Cardiac septum (tissue), 1 donor: ENCODE results near the gene COA8. TPM values are rescaled to one million over a fixed set of nuclear protein-coding genes. Genes with fewer than 3 reads are reported as not detected.

Experiments
- DNase-seq: peaks from one replicate; pipeline ENCODE4 v3.0.0-alpha.2; 2020; ENCODE audit warnings: low spot score
- intact Hi-C: fragments of 100-400 bp; cut with DNase I; formaldehyde crosslinking; loops from one replicate; pipeline ENCODE4 v1.14.0; 2022
- total RNA-seq: library from RNA; stranded (reverse); fragmentation: NEBNext Ultra II Directional; extraction: Animal tissue kit (Norgen Biotek cat#: 25700); gene quantifications from one replicate; pipeline ENCODE4 v1.2.1, GENCODE V29; 2021
- donor health status: DM: no; HTN: no; CAD: no.

Gene COA8
- total RNA-seq, 1 donor from 2014 or later: 43.8 TPM

- DNase-seq: no peak
- intact Hi-C loops: loop anchor here (2.0 kb wide), 1 partner anchor 27 kb away; no protein-coding TSS in a partner anchor
Measured at GRCh38 chr14:103545915-103546651, 16.7 kb upstream of the COA8 start.

DNA sequence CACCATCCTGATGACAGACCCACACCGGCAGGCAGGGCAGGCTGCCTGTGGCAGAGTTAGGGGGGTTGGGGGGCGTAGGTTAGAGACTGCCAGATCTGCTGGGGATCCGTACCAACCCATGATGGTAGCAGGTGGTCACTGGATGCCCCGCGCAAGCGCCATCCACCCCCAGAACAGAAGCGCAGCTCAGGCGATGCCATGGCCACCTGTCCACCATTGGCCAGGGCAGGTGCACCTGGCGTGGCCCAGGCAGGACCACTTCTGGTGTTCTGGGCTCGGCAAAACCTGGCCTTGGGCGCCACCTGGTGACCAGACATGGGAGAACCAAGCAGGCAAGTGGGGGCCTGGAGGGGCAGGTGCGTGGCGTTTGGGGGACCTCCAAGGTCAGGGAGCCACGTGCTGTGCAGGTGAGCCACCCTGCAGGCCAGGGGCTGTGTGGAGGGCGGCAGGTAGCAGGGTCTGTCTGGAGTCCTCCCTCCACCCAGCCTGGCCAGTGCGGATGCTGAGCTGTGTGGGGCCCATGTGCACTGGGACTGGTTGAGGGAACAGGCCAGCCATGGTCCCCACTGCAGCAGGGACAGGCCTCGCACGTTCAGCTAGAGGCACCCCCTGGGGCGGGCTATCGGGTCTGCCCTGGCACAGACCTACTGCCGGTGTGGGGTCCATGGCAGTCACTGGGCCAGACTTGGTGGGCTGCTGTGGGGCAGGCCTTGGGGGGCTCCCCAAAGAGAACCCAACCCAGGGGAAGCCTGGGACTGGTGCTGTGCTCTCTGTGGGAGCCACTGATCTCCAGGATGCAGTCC is 15.9 kb upstream of the COA8 start:
- intact Hi-C loops: loop anchor here (2.0 kb wide), 1 partner anchor 28 kb away; no protein-coding TSS in a partner anchor
- DNase-seq: peak; percentile 90

DNA sequence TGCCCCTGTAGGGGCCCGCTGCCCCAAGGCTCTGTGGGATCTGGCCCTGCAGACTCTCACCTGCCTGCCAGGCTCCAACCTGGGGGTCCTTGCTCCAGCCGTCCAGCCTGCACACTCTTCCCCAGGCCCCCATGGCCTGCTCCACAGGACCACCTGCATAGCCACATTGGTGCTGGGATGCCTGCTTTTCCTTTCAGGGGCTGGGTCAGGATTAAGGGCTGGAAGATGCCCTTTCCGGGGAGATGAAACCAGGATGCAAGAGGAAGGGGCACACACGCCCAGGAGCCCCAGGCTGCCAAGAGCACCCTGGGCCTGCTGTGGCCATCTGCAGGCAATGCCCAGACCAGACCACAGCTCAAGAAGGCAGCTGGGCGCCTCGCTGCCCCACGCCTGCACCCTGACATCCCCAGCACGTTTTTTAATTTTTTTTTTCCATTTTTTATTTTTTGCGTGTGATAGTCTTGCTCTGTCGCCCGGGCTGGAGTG is 15.3 kb upstream of the COA8 start:
- peak; percentile 74 for DNase-seq
- intact Hi-C loops: loop anchor here (2.0 kb wide), 1 partner anchor 29 kb away; no protein-coding TSS in a partner anchor

GRCh38 chr14:103547941-103548462 is 14.8 kb upstream of the COA8 start:
- intact Hi-C loops: loop anchor here (1.0 to 2.0 kb wide), 2 partner anchors 29 to 48 kb away; no protein-coding TSS in a partner anchor
- no peak for DNase-seq

GRCh38 chr14:103548463-103549351 is 14.1 kb upstream of the COA8 start:
- DNase-seq: peak; percentile 66
- intact Hi-C loops: loop anchor here (1.0 kb wide), 1 partner anchor 48 kb away; no protein-coding TSS in a partner anchor

DNA sequence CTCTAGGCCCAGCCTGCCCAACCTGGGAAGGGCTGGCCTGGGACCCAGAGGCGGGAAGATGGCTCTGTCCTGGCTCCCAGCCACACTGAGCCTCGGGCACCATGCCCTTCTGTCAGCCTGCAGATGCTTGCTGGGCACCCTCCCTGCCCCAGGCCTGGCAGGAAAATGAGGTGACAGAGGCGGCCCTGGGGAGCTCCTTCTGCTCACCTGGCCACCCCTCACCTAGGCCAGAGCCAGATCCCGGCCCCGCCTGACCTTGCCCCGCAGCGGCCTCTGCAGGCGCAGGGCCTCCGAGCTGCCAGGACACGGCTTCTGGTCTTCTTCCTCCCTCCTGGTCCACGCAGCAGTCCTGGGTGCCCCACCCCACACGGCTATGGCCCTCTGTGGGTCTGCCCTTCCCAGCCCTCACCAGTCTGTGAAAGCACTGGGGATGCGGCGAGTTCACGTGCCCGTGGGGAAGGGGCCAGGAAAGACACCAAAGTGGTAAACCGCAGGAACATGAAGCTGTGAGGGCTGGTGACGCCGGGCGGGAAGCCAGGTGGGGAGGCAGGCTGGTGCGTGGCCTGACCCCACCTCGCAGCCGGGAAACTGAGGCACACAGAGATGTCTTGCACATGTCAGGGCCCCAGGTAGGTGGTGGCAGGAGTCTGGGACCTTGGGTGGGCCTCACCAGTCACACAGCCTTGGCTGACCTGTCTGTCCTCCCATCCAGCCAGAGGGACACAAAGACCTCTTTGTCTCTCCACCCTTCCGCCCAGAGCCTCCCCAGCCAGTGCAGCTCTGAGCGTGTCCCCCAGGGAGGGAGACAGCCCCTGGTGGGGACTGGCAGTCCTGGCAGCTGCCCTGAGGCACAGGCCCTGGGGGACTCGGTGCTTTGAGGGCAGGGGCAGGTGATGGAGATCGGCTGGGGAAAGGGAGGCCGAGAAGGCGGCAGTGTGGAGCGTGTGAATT is 13.1 kb upstream of the COA8 start:
- peak; percentile 82 for DNase-seq
- intact Hi-C loops: no loop called here

GRCh38 chr14:103550451-103551337 is 12.1 kb upstream of the COA8 start:
- intact Hi-C loops: no loop called here
- DNase-seq: peak; percentile 78

DNA sequence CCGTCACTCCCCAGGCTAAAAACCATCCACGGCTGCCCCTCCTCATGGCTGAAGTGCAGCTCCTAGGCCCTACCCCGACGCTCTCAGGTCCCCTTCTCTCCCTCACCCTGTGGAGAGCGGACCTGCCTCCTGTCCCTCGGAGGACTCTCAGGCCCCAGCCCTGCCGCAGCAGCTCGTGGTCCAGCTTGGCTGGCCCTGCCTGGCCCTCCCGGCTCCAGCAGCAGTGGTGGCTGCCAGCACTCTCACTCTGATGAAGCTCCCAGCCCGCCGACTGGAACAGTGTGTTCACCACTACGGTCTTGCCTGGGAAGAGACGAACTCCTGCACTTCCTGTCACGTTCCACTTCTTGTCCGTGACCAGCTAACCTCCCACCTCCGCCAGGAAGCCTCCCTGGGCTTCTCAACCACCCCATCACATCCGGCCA is 11.4 kb upstream of the COA8 start:
- peak; percentile 76 for DNase-seq
- intact Hi-C loops: no loop called here

GRCh38 chr14:103552011-103552845 is 10.5 kb upstream of the COA8 start:
- peak; percentile 75 for DNase-seq
- intact Hi-C loops: no loop called here

DNA sequence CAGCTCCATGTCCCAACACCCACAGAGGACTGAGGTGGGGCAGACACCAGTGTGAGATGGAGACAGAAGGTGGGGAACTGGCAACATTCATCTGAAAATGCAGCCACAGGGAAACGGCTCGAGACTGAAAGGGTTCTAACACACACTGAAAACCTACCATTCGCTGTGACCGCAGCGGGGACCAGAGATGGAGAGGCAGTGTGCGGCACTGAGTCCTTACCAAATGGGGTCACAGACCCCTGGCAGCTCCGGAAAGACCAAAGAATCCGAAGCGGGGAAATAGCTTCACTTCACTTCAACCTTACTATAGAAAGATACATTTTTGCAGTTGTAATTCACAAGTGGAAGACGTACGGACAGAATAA is 9.9 kb upstream of the COA8 start:
- DNase-seq: peak; percentile 50
- intact Hi-C loops: no loop called here

DNA sequence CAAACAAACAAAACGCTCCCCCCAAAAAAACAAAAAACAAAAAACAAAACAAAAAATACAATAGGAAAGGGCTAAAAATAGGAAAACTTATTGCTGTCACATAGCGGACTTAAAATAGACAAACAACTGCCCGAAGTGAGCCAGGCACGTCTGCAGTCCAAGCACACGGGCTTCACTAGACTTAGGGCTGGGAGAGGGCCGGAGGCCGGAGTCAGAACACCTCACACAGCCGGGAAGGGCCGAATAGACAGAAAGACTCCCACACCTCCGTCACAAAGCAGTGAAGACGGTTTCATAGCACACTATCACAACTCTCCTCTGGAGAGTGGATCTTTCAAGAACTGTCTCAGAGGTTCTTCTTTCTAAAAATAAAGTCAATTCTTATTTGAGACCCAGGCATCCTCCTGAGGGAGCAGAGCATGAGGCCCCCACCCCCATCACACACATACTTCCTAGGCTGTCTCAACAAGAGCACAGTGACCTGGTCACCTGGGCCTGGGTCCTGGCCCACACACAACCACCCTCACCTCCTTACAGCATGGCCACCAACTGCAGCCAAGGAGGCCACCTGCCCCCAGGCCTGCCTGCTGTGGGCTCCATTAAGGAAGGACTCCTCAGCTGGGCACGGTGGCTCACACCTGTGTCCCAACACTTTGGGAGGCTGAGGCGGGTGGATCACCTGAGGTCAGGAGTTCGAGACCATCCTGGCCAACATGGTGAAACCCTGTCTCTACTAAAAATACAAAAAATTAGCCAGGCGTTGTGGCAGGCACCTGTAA is 7.0 kb upstream of the COA8 start:
- intact Hi-C loops: no loop called here
- peak; percentile 68 for DNase-seq

GRCh38 chr14:103556946-103557758 is 5.6 kb upstream of the COA8 start:
- intact Hi-C loops: no loop called here
- DNase-seq: no peak

GRCh38 chr14:103558071-103558882 is 4.5 kb upstream of the COA8 start:
- DNase-seq: no peak
- intact Hi-C loops: no loop called here

- DNase-seq: no peak
- intact Hi-C loops: no loop called here
Measured at GRCh38 chr14:103559766-103560165, 3.0 kb upstream of the COA8 start.
